ENCODE measurements around the gene POLRMT.

GRCh38 chr19:647566-648284, 14.4 kb upstream of the POLRMT start:
- TF ChIP-seq CTCF (IDR thresholded peaks at IDR 0.05) (no peak), ELF4 (CRISPR knock-in tag; IDR thresholded peaks at IDR 0.05; ENCODE audit: low read depth) (no peak), SMAD4 (CRISPR knock-in tag; IDR thresholded peaks at IDR 0.05) (no peak), CREB1 (CRISPR knock-in tag; IDR thresholded peaks at IDR 0.05) (no peak), PRDM15 (CRISPR knock-in tag; IDR thresholded peaks at IDR 0.05) (no peak), SP1 (CRISPR knock-in tag; conservative IDR thresholded peaks at IDR 0.05) (no peak), ZNF512 (CRISPR knock-in tag; IDR thresholded peaks at IDR 0.05; ENCODE audit: borderline replicate concordance) (no peak), ZNF219 (CRISPR knock-in tag; IDR thresholded peaks at IDR 0.05; ENCODE audit: borderline replicate concordance) (no peak)
